B cell (primary cell): ENCODE data around the gene PTPN4. TPM values are rescaled to one million over a fixed set of nuclear protein-coding genes. Genes with fewer than 3 reads are reported as not detected.

Experiments used
- ATAC-seq: fragments of 200-7000 bp; cut with Tn5 transposase; one replicate; pipeline ENCODE4 v1.10.0; 2021; ENCODE audit warnings: low read depth, mild to moderate bottlenecking, moderate number of reproducible peaks, moderate library complexity
- CTCF ChIA-PET: fragments of 350-600 bp; sonication (Branson Sonifier 250); formaldehyde crosslinking; loops from one replicate; lab custom pipeline; 2021; ENCODE audit warnings: antibody characterized with exemption, inconsistent platforms; lab: Charles Lee
- POLR2A ChIA-PET: fragments of 350-600 bp; sonication (Branson Sonifier 250); formaldehyde crosslinking; loops from one replicate; lab custom pipeline; 2021; ENCODE audit warnings: antibody characterized with exemption; lab: Charles Lee
- DNase-seq: peaks from one replicate; pipeline ENCODE4 v3.0.0; 2013
- H2AFZ ChIP-seq: 2 replicates; pipeline ENCODE4 v1.6.1; 2012; ENCODE audit warnings: mild to moderate bottlenecking, low read depth, low read length; ENCODE audit not compliant: insufficient read depth, poor library complexity, severe bottlenecking
- H3K27ac ChIP-seq, 2 donors: 1 replicate in 1 of 2; 2 replicates in 1 of 2; pipeline ENCODE4 v1.5.1; 2012 to 2013; ENCODE audit warnings: low read length in 2 of 2, mild to moderate bottlenecking in 2 of 2, moderate library complexity in 1 of 2
- H3K27me3 ChIP-seq, 4 experiments: fragments of 200-600 bp in 1 of 4; sonication (generic) in 1 of 4; replicated peaks in 1 of 4; 1 replicate in 2 of 4; 2 replicates in 2 of 4; pipeline versions ENCODE4 v1.6.1 to v1.7.0; 2013 to 2016; ENCODE audit warnings: low read length in 3 of 4, mild to moderate bottlenecking in 2 of 4, mixed read lengths in 1 of 4, moderate library complexity in 1 of 4; ENCODE audit not compliant: insufficient read depth in 4 of 4, control insufficient read depth in 3 of 4; ENCODE audit errors: control extremely low read depth in 1 of 4
- H3K36me3 ChIP-seq, 2 experiments: replicated peaks in 1 of 2; 1 replicate in 1 of 2; 2 replicates in 1 of 2; pipeline versions ENCODE4 v1.6.1 to v1.7.1; 2013; ENCODE audit warnings: low read length in 1 of 2; ENCODE audit not compliant: insufficient read depth in 2 of 2, control insufficient read depth in 1 of 2; ENCODE audit errors: control extremely low read depth in 1 of 2, extremely low read depth in 1 of 2
- H3K4me1 ChIP-seq, 2 donors: fragments of 200-600 bp in 1 of 2; sonication (generic) in 1 of 2; 1 replicate in 1 of 2; 2 replicates in 1 of 2; pipeline versions ENCODE4 v1.5.1 to v1.6.1; 2013 to 2017; ENCODE audit warnings: low read length in 2 of 2; ENCODE audit not compliant: control insufficient read depth in 2 of 2, insufficient read depth in 2 of 2
- H3K4me2 ChIP-seq: replicated peaks from 2 replicates; pipeline ENCODE3; 2012; ENCODE audit warnings: mild to moderate bottlenecking, low read depth, low read length; ENCODE audit not compliant: poor library complexity, severe bottlenecking
- H3K4me3 ChIP-seq, 5 experiments: fragments of 200-600 bp in 1 of 5; sonication (generic) in 1 of 5; 1 replicate in 3 of 5; 2 replicates in 2 of 5; pipeline versions ENCODE4 v1.5.1 to v1.7.0; 2011 to 2016; ENCODE audit warnings: low read length in 4 of 5, mild to moderate bottlenecking in 4 of 5, low read depth in 2 of 5, control low read depth in 1 of 5, moderate library complexity in 1 of 5; ENCODE audit not compliant: insufficient read depth in 1 of 5; ENCODE audit errors: control extremely low read depth in 1 of 5, extremely low read depth in 1 of 5
- H3K79me2 ChIP-seq: fragments of 200-600 bp; sonication (generic); one replicate; pipeline ENCODE4 v1.6.0; 2016; ENCODE audit warnings: low read length; ENCODE audit not compliant: control insufficient read depth, insufficient read depth
- H3K9ac ChIP-seq: fragments of 200-600 bp; sonication (generic); 2 replicates; pipeline ENCODE4 v1.6.1; 2017; ENCODE audit warnings: mild to moderate bottlenecking, low read length, moderate library complexity
- H3K9me3 ChIP-seq, 3 donors: one replicate each; pipeline versions ENCODE4 v1.6.1 to v1.7.1; 2013; ENCODE audit warnings: low read length in 2 of 3; ENCODE audit not compliant: control insufficient read depth in 2 of 3, insufficient read depth in 1 of 3; ENCODE audit errors: control extremely low read depth in 1 of 3
- H4K20me1 ChIP-seq: 2 replicates; pipeline ENCODE4 v1.6.0; 2012; ENCODE audit warnings: mild to moderate bottlenecking, low read length; ENCODE audit not compliant: insufficient read depth, control insufficient read depth, poor library complexity, severe bottlenecking
- H3K27ac Mint-ChIP-seq: one replicate; pipeline ENCODE4 v1.8.0; 2021; ENCODE audit warnings: mixed read lengths
- H3K27me3 Mint-ChIP-seq: one replicate; pipeline ENCODE4 v1.8.0; 2021; ENCODE audit warnings: mixed read lengths
- H3K4me1 Mint-ChIP-seq: one replicate; pipeline ENCODE4 v1.8.0; 2021; ENCODE audit warnings: mixed read lengths
- H3K4me3 Mint-ChIP-seq: one replicate; pipeline ENCODE4 v1.8.0; 2021; ENCODE audit warnings: mixed read lengths
- H3K9me3 Mint-ChIP-seq: one replicate; pipeline ENCODE4 v1.8.0; 2022; ENCODE audit warnings: mixed read lengths; ENCODE audit not compliant: insufficient read depth
- EZH2 ChIP-seq: IDR thresholded peaks from 2 replicates; pipeline ENCODE4 v1.6.1; 2012; ENCODE audit warnings: borderline replicate concordance, low read depth, mild to moderate bottlenecking, moderate library complexity, low read length; ENCODE audit not compliant: insufficient read depth, poor library complexity, severe bottlenecking
- WGBS: methylation state at CpG from one replicate; pipeline ENCODE4 v1.1.5; 2013; ENCODE audit warnings: missing lambda C conversion rate; ENCODE audit not compliant: insufficient coverage; 5-methylcytosine and 5-hydroxymethylcytosine counted together
- intact Hi-C: fragments of 100-400 bp; cut with micrococcal nuclease; formaldehyde crosslinking; loops from one replicate; pipeline ENCODE4 v1.10.0; 2022
- polyA plus RNA-seq: library from polyadenylated mRNA; depleted of rRNA; stranded (reverse); fragments of >200 nt; gene quantifications from 2 replicates; pipeline ENCODE4 v1.2.3, GENCODE V29; 2012
- total RNA-seq, 2 donors: library from RNA; stranded (reverse); fragments of 120-200 nt in 1 of 2; gene quantifications; 1 replicate in 1 of 2; 2 replicates in 1 of 2; pipeline versions ENCODE4 v1.2.3 to v1.2.4, GENCODE V29; 2013 to 2022
- TF ChIP-seq, protein P1 (sequence below): fragments of 200-600 bp; IDR thresholded peaks from one replicate; pipeline ENCODE4 v1.8.0; 2022; ENCODE audit warnings: antibody characterized with exemption, mild to moderate bottlenecking

The PTPN4 gene
- total and polyA plus RNA-seq, 2 donors (not counting 1 experiment from before 2014, with no cell fraction given), result 12.6 to 54.8 TPM

DNA sequence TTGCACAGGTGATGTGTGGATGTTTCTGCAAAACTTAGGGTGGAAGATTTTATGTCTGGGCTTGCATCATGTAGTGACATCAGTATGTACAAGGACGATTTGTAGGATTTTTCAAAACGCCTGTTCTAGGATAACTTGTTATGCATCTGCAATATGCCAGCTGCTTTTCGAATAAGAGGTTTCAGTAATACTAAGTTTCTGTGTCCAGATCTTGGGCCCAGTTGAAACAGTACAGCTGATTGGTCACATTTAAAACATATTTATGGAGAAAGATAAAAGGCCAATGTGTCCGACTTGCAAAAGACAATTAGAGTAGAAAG is 1.2 kb downstream of the PTPN4 start:
- H3K9ac ChIP-seq, result peak overlapping the region; percentile 96
- H3K27me3 Mint-ChIP-seq, result no peaks in the 10 kb centered on the region
- peak overlapping the region; percentile 62 for H3K27ac Mint-ChIP-seq
- ATAC-seq (no peak), DNase-seq (peak; percentile 20)
- H3K79me2 ChIP-seq, result peaks cover 58% of the 10 kb centered on the region
- CTCF ChIA-PET, result interaction anchor here (1.3 to 9.4 kb wide), 5 partner anchors 8 to 552 kb away, joined by 3 to 174 read pairs (median 4); no protein-coding TSS in a partner anchor
- no peaks in the 10 kb centered on the region for H3K27me3 ChIP-seq
- H2AFZ ChIP-seq, result peak overlapping the region; percentile 99
- peak overlapping the region; percentile 77 to 96 (median 88) for H3K4me3 ChIP-seq
- TF ChIP-seq, protein P1, sequence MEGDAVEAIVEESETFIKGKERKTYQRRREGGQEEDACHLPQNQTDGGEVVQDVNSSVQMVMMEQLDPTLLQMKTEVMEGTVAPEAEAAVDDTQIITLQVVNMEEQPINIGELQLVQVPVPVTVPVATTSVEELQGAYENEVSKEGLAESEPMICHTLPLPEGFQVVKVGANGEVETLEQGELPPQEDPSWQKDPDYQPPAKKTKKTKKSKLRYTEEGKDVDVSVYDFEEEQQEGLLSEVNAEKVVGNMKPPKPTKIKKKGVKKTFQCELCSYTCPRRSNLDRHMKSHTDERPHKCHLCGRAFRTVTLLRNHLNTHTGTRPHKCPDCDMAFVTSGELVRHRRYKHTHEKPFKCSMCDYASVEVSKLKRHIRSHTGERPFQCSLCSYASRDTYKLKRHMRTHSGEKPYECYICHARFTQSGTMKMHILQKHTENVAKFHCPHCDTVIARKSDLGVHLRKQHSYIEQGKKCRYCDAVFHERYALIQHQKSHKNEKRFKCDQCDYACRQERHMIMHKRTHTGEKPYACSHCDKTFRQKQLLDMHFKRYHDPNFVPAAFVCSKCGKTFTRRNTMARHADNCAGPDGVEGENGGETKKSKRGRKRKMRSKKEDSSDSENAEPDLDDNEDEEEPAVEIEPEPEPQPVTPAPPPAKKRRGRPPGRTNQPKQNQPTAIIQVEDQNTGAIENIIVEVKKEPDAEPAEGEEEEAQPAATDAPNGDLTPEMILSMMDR, result no peak
- no peak for TF ChIP-seq EZH2
- peaks cover 46% of the 10 kb centered on the region for H3K4me1 Mint-ChIP-seq
- H4K20me1 ChIP-seq, result peaks cover 2% of the 10 kb centered on the region
- WGBS, result 16% methylated on average over 4 of the region's 4 CpGs
- intact Hi-C loops, result no loop called here
- POLR2A ChIA-PET, result interaction anchor here (1.0 kb wide), 1 partner anchor 59 kb away, joined by 4 read pairs; no protein-coding TSS in a partner anchor
- peaks cover 16 to 28% of the 10 kb centered on the region in 2 donors for H3K4me1 ChIP-seq
- H3K9me3 ChIP-seq, result no peaks in the 10 kb centered on the region
- no peak overlapping the region for H3K27ac ChIP-seq
- peak overlapping the region; percentile 90 for H3K4me3 Mint-ChIP-seq
- H3K9me3 Mint-ChIP-seq, result no peaks in the 10 kb centered on the region
- no peaks in the 10 kb centered on the region for H3K36me3 ChIP-seq
- H3K4me2 ChIP-seq, result peak overlapping the region; percentile 91

DNA sequence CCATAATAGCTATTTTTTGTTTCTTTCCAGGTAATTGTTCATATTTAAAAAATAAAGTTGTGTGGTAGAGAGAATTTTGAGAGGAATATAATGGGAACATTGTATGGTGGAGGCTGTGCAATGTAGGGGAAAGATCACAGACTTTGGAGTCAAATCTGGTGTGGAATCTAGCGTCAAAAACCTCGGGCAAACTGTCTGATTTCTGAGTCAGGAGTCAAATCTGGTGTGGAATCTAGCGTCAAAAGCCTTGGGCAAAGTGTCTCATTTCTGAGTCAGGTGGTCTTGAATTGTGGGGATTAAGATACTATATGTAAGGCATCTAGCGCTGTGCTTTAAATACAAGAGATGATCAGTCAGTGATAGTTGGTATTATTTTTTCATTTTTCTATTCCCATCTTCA is 5.1 kb downstream of the PTPN4 start:
- WGBS, result 100% methylated on average over 2 of the region's 4 CpGs
- Histone ChIP-seq H2AFZ (no peak overlapping the region), H3K9ac (no peak overlapping the region), H3K4me3 (no peak overlapping the region), H3K79me2 (peaks cover 97% of the 10 kb centered on the region), H3K27ac (no peak overlapping the region), H3K36me3 (peaks cover 0 to 2% of the 10 kb centered on the region in 2 experiments), H3K9me3 (no peaks in the 10 kb centered on the region), H3K4me1 (peaks cover 10 to 23% of the 10 kb centered on the region in 2 donors), H3K27me3 (no peaks in the 10 kb centered on the region), H3K4me2 (no peak overlapping the region), H4K20me1 (peaks cover 27% of the 10 kb centered on the region)
- CTCF ChIA-PET, result interaction anchor here (0.6 kb wide), 1 partner anchor 11 kb away, joined by 4 read pairs; no protein-coding TSS in a partner anchor
- H3K4me1 Mint-ChIP-seq, result peaks cover 35% of the 10 kb centered on the region
- intact Hi-C loops, result no loop called here
- no peak overlapping the region for H3K4me3 Mint-ChIP-seq
- H3K27ac Mint-ChIP-seq, result no peak overlapping the region
- H3K27me3 Mint-ChIP-seq, result no peaks in the 10 kb centered on the region
- POLR2A ChIA-PET, result no interaction called here
- no peak for DNase-seq
- no peak for ATAC-seq
- no peaks in the 10 kb centered on the region for H3K9me3 Mint-ChIP-seq
- TF ChIP-seq, protein P1, result no peak
- no peak for TF ChIP-seq EZH2
